Umbilical cord (tissue), 2 donors: Measurements from ENCODE around the gene ELP4. TPM values are rescaled to one million over a fixed set of nuclear protein-coding genes. Genes with fewer than 3 reads are reported as not detected.

Experiments used
- DNase-seq: peaks from one replicate; pipeline ENCODE4 v3.0.0-alpha.2; 2015; ENCODE audit warnings: low spot score
- total RNA-seq: library from RNA; depleted of rRNA; stranded (reverse); fragments of >200 nt; gene quantifications from one replicate; pipeline ENCODE4 v1.2.3, GENCODE V29; 2014; ENCODE audit warnings: low replicate concordance; ENCODE audit not compliant: insufficient read depth

The ELP4 gene
- total RNA-seq, 1 donor from 2014 or later: 46.5 TPM

- DNase-seq: no peak
Observed at GRCh38 chr11:31799435-31800397, 290.1 kb downstream of the ELP4 start.

GRCh38 chr11:31800398-31801265, 291.1 kb downstream of the ELP4 start:
- DNase-seq: no peak

GRCh38 chr11:31801298-31801702, 291.7 kb downstream of the ELP4 start:
- DNase-seq: no peak

- no peak for DNase-seq
Observed at GRCh38 chr11:31802000-31802551, 292.5 kb downstream of the ELP4 start.

- no peak for DNase-seq
Observed at GRCh38 chr11:31802609-31802989, 293.0 kb downstream of the ELP4 start.

- no peak for DNase-seq
Observed at GRCh38 chr11:31802990-31803812, 293.6 kb downstream of the ELP4 start.

- DNase-seq: no peak
Observed at GRCh38 chr11:31803813-31804311, 294.3 kb downstream of the ELP4 start.

GRCh38 chr11:31804312-31805036, 294.9 kb downstream of the ELP4 start:
- DNase-seq: no peak

- no peak for DNase-seq
Observed at GRCh38 chr11:31805037-31805628, 295.6 kb downstream of the ELP4 start.

GRCh38 chr11:31805629-31806185, 296.1 kb downstream of the ELP4 start:
- no peak for DNase-seq

- DNase-seq: no peak
Observed at GRCh38 chr11:31806186-31806927, 296.8 kb downstream of the ELP4 start.

- DNase-seq: no peak
Observed at GRCh38 chr11:31806928-31807798, 297.6 kb downstream of the ELP4 start.

GRCh38 chr11:31807799-31808667, 298.5 kb downstream of the ELP4 start:
- DNase-seq: no peak

GRCh38 chr11:31808721-31809540, 299.4 kb downstream of the ELP4 start:
- DNase-seq: no peak

GRCh38 chr11:31809541-31809856, 299.9 kb downstream of the ELP4 start:
- no peak for DNase-seq
